AG08395 (cell line): ENCODE measurements around the gene WFIKKN1.

Source experiments
- DNase-seq: peaks from one replicate; pipeline ENCODE4 v3.0.0; 2012; ENCODE audit warnings: mixed read lengths, low spot score

WFIKKN1 gene

GRCh38 chr16:630815-631405 is at the start of gene WFIKKN1:
WFIKKN1 (plus strand) TSS chr16:630985; CDS start chr16:631254, 269 bp downstream.
- no peak for DNase-seq

GRCh38 chr16:582218-582613 is 48.6 kb upstream of the WFIKKN1 start:
- DNase-seq: no peak

GRCh38 chr16:582614-583331 is 48.0 kb upstream of the WFIKKN1 start:
- DNase-seq: no peak

- DNase-seq: no peak
Measured at GRCh38 chr16:583470-583814, 47.3 kb upstream of the WFIKKN1 start.

GRCh38 chr16:583815-584591 is 46.8 kb upstream of the WFIKKN1 start:
- no peak for DNase-seq

GRCh38 chr16:585351-585750 is 45.4 kb upstream of the WFIKKN1 start:
- no peak for DNase-seq

- no peak for DNase-seq
Measured at GRCh38 chr16:586047-586644, 44.6 kb upstream of the WFIKKN1 start.

- no peak for DNase-seq
Measured at GRCh38 chr16:586645-587590, 43.9 kb upstream of the WFIKKN1 start.

GRCh38 chr16:588639-588888 is 42.2 kb upstream of the WFIKKN1 start:
- no peak for DNase-seq

GRCh38 chr16:588889-589657 is 41.7 kb upstream of the WFIKKN1 start:
- peak; percentile 95 for DNase-seq

- peak; percentile 99 for DNase-seq
Measured at GRCh38 chr16:589658-590187, 41.1 kb upstream of the WFIKKN1 start, which contains the start of gene RAB40C. RAB40C (plus strand) TSS chr16:590066; CDS start chr16:590292, 226 bp downstream.

- DNase-seq: peak; percentile 46
Measured at GRCh38 chr16:590188-590814, 40.5 kb upstream of the WFIKKN1 start.

GRCh38 chr16:590815-591200 is 40.0 kb upstream of the WFIKKN1 start:
- no peak for DNase-seq

GRCh38 chr16:591231-591630 is 39.6 kb upstream of the WFIKKN1 start:
- DNase-seq: no peak

- DNase-seq: no peak
Measured at GRCh38 chr16:591892-592517, 38.8 kb upstream of the WFIKKN1 start.

- DNase-seq: no peak
Measured at GRCh38 chr16:592518-593306, 38.1 kb upstream of the WFIKKN1 start.

GRCh38 chr16:593406-593805 is 37.4 kb upstream of the WFIKKN1 start:
- no peak for DNase-seq

- DNase-seq: no peak
Measured at GRCh38 chr16:593807-594206, 37.0 kb upstream of the WFIKKN1 start.

- DNase-seq: no peak
Measured at GRCh38 chr16:595094-595528, 35.7 kb upstream of the WFIKKN1 start.
